ENCODE measurements around the gene FCER1G. TPM values are rescaled to one million over a fixed set of nuclear protein-coding genes. Genes with fewer than 3 reads are reported as not detected.

The FCER1G gene
- total RNA-seq, result 100 to 1,000 TPM in 1 of 4 donors, 10 to 100 TPM in 3; 20.9 to 194 (median 49.2) TPM

DNA sequence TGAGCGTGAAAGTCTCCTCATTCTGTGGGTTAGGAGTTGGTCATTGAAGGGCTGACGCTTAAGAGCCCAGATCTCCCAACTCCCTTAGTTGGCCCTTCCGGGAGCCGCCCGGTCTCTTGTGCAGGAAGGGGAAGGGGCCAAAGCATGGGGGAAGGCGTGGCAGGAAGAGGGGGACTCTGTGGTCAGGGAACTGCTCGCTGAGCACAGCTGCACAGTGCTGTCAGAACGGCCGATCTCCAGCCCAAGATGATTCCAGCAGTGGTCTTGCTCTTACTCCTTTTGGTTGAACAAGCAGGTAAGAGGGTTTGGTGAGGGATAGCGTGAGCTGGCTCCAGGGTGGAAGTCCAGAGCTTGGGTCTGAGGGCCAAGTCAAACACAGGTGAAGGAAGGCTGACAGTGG, at the start of gene FCER1G:
Gene FCER1G (plus strand): TSS at position 220 of the 400 bp plus-strand sequence. CDS start 27 bp downstream, at position 247.
- Histone ChIP-seq H3K36me3 (peaks cover 0 to 46% (median 23%) of the 10 kb centered on the region in 4 donors), H3K4me3 (peak within 1 kb of the TSS in 2 of 4 donors; percentile 4 to 36), H3K27me3 (no peaks in the 10 kb centered on the region), H3K9me3 (no peaks in the 10 kb centered on the region), H3K27ac (peak within 1 kb of the TSS; percentile 41 to 74 (median 48)), H3K4me1 (peaks cover 0 to 3% (median 1%) of the 10 kb centered on the region in 4 donors)
- intact Hi-C loops (cut with DNase I; ENCODE audit: low total_unique reads), result no loop called here
- TF ChIP-seq POLR2A (IDR thresholded peaks at IDR 0.05), result peak; percentile 50
- TF ChIP-seq, protein P1, sequence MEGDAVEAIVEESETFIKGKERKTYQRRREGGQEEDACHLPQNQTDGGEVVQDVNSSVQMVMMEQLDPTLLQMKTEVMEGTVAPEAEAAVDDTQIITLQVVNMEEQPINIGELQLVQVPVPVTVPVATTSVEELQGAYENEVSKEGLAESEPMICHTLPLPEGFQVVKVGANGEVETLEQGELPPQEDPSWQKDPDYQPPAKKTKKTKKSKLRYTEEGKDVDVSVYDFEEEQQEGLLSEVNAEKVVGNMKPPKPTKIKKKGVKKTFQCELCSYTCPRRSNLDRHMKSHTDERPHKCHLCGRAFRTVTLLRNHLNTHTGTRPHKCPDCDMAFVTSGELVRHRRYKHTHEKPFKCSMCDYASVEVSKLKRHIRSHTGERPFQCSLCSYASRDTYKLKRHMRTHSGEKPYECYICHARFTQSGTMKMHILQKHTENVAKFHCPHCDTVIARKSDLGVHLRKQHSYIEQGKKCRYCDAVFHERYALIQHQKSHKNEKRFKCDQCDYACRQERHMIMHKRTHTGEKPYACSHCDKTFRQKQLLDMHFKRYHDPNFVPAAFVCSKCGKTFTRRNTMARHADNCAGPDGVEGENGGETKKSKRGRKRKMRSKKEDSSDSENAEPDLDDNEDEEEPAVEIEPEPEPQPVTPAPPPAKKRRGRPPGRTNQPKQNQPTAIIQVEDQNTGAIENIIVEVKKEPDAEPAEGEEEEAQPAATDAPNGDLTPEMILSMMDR (IDR thresholded peaks at IDR 0.05), result no peak
- TF ChIP-seq EP300 (IDR thresholded peaks at IDR 0.05; ENCODE audit: low read depth), result no peak
- TF ChIP-seq POLR2AphosphoS5 (IDR thresholded peaks at IDR 0.05), result peak; percentile 21 to 79 (median 49)
- in situ Hi-C loops (cut with MboI; ENCODE audit: low pct_ligation_motif_present in 1 of 4, low pct_unique_long_range_greater_than_20kb in 1 of 4, low sequenced_read_pairs in 3 of 4), result loop anchor here in 1 of 4 donors (25.0 kb wide), 1 partner anchor 172 kb away; no protein-coding TSS in a partner anchor
- WGBS, 2 donors (ENCODE audit: low coverage in 1 of 2), result 67 to 83% methylated on average over 6 to 10 of the region's 10 CpGs
- DNase-seq, result peak; percentile 50

DNA sequence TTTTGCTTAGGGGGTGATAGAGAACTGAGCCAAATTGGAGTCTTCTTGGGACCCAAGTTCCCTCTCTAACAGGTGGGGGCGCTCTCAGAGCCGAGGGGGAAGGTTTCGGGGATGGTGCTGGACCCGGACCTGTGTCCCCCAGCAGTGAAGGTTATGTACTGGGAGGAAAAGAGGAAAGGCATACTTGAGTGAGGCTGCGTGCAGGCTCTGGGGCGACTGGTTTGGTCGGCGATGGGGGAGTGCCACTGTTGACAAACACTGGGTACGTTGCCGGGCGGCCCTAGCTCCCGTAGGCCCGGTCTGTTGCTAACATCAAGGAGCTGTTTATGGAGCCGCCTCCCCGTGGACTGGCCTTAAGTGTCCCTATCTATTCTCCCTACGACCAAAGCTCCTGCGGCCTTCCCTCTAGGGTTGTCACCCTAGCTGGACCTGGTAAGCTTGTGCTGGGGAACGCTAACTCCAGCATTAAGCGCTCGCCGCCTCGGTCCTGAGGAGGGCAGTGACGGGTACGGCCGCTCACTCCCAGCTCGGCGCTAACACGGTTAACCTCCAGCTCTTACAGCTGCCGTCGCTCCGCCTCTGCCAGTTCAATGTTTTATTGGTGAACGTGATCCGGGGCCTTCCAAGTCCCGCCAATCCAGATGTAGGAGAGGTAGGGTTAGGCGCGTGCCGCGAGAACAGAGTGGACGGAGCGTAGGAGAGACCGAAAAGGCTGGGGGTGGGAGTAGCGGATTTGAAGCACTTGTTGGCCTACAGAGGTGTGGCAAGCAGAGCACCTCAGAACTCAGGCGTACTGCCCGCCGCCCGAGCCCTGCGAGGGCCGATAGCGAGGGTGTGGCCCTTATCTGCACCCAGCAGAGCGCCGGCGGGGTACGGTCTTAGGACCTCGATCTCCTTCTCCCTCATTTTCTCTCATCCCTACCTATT, 49.1 kb upstream of the FCER1G start, which contains the start of gene PPOX:
Gene PPOX (plus strand): TSS at position 685 of the 927 bp plus-strand sequence. CDS start 422 bp downstream, outside the sequence.
- intact Hi-C loops (cut with DNase I; ENCODE audit: low total_unique reads) (no loop called here), in situ Hi-C loops (cut with MboI; ENCODE audit: low pct_ligation_motif_present in 1 of 4, low pct_unique_long_range_greater_than_20kb in 1 of 4, low sequenced_read_pairs in 3 of 4) (no loop called here)
- peak within 1 kb of the TSS; percentile 51 to 77 (median 58) for H3K4me3 ChIP-seq
- 0% methylated on average over 2 to 54 of the region's 54 CpGs for WGBS, 2 donors (ENCODE audit: low coverage in 1 of 2)
- H3K36me3 ChIP-seq, result peaks cover 0 to 6% (median 1%) of the 10 kb centered on the region in 4 donors
- H3K9me3 ChIP-seq, result no peaks in the 10 kb centered on the region
- H3K27me3 ChIP-seq, result no peaks in the 10 kb centered on the region
- DNase-seq, result peak; percentile 97
- H3K27ac ChIP-seq, result peak within 1 kb of the TSS; percentile 87 to 94 (median 91)
- TF ChIP-seq POLR2AphosphoS5 (IDR thresholded peaks at IDR 0.05), result peak; percentile 77 to 88 (median 84)
- TF ChIP-seq EP300 (IDR thresholded peaks at IDR 0.05; ENCODE audit: low read depth), result peak; percentile 81
- peak; percentile 84 for TF ChIP-seq POLR2A (IDR thresholded peaks at IDR 0.05)
- TF ChIP-seq, protein P1 (IDR thresholded peaks at IDR 0.05), result peak; percentile 20 to 58 (median 42)
- H3K4me1 ChIP-seq, result peaks cover 11 to 28% (median 14%) of the 10 kb centered on the region in 4 donors

DNA sequence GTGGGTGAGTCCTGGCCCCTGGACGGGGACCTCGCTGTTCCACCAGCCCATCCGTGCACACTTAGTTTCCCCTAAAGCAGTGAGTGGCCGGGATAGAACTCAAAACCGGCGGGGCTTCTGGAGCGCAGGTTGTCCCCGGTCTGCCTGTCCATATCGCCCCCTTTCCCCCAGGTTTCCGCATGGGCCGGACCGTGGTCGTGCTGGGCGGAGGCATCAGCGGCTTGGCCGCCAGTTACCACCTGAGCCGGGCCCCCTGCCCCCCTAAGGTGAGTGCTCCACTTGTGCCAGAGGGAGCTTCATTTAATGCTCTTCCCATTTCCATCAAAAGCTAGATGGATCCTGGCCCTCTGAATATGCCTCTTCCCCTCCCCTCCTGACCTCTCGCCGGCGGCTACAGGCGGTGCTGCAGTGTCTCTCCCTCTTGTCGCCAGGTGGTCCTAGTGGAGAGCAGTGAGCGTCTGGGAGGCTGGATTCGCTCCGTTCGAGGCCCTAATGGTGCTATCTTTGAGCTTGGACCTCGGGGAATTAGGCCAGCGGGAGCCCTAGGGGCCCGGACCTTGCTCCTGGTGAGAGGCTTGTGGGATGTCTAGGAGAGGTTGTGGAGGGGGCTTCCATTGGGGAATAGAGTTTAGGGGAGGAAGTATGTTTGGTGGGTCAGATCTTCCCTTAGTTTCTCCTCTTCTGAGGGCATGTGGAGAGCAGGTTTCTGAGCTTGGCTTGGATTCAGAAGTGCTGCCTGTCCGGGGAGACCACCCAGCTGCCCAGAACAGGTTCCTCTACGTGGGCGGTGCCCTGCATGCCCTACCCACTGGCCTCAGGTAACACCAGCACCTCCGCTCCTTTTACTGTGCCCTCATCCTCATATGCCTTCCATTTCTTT, 48.2 kb upstream of the FCER1G start:
- Histone ChIP-seq H3K9me3 (no peaks in the 10 kb centered on the region), H3K4me1 (peaks cover 5 to 21% (median 13%) of the 10 kb centered on the region in 4 donors), H3K27ac (peak overlapping the region; percentile 87 to 94 (median 91)), H3K4me3 (peak overlapping the region; percentile 51 to 77 (median 58)), H3K36me3 (peaks cover 0 to 14% (median 6%) of the 10 kb centered on the region in 4 donors), H3K27me3 (no peaks in the 10 kb centered on the region)
- in situ Hi-C loops (cut with MboI; ENCODE audit: low pct_ligation_motif_present in 1 of 4, low pct_unique_long_range_greater_than_20kb in 1 of 4, low sequenced_read_pairs in 3 of 4), result no loop called here
- WGBS, 2 donors (ENCODE audit: low coverage in 1 of 2), result 6% methylated on average over 33 of the region's 33 CpGs; no CpG with 5 or more reads in 1 of the 2 donors
- intact Hi-C loops (cut with DNase I; ENCODE audit: low total_unique reads), result no loop called here
- DNase-seq, result no peak
- TF ChIP-seq, protein P1 (IDR thresholded peaks at IDR 0.05), result no peak
- TF ChIP-seq POLR2AphosphoS5 (IDR thresholded peaks at IDR 0.05), result no peak
- TF ChIP-seq EP300 (IDR thresholded peaks at IDR 0.05; ENCODE audit: low read depth), result no peak
- TF ChIP-seq POLR2A (IDR thresholded peaks at IDR 0.05), result no peak
